Measurements from ENCODE around the gene NPAS3.
A peak's percentile ranks its signal among the peaks of the same experiment; 100 is the strongest.

Gene NPAS3

DNA sequence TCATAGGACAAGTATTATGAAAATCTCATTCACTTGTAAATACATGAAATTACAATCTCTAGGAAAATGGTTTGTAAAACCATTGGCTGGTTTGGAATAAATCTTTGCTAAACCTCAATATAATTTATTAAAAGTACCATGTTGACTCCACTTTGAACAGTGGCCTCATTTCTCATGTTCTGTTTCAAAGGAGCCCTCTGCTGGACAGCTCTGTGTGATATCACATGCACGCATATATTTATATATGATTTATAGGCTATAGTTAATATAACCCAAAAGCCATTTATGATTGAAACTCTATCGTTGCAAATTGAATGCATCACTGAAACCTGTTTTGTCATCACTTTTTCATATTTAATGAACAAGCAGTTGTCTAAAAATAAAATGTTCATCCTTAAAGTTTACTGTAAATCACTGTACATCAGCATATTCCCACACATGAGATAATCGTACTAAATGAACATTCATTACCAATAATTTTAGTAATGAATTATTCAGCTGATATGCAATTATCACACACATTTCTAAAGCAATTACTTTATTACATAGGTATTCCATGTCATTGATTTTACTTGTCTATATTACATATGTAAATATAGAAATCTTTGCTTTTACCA is 493.8 kb downstream of the NPAS3 start:
- DNase-seq (ENCODE audit: low spot score) = peak; percentile 13
- POLR2A ChIA-PET (ENCODE audit: low non-redundant PET) = no interaction called here
- CTCF ChIA-PET = interaction anchor here (0.6 kb wide), 3 partner anchors 188 to 1602 kb away, joined by 3 read pairs; no protein-coding TSS in a partner anchor
- H3K27ac ChIP-seq = no peak overlapping the region
- TF ChIP-seq, protein P1, sequence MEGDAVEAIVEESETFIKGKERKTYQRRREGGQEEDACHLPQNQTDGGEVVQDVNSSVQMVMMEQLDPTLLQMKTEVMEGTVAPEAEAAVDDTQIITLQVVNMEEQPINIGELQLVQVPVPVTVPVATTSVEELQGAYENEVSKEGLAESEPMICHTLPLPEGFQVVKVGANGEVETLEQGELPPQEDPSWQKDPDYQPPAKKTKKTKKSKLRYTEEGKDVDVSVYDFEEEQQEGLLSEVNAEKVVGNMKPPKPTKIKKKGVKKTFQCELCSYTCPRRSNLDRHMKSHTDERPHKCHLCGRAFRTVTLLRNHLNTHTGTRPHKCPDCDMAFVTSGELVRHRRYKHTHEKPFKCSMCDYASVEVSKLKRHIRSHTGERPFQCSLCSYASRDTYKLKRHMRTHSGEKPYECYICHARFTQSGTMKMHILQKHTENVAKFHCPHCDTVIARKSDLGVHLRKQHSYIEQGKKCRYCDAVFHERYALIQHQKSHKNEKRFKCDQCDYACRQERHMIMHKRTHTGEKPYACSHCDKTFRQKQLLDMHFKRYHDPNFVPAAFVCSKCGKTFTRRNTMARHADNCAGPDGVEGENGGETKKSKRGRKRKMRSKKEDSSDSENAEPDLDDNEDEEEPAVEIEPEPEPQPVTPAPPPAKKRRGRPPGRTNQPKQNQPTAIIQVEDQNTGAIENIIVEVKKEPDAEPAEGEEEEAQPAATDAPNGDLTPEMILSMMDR (conservative IDR thresholded peaks at IDR 0.05; ENCODE audit: low read depth) = peak; percentile 58

DNA sequence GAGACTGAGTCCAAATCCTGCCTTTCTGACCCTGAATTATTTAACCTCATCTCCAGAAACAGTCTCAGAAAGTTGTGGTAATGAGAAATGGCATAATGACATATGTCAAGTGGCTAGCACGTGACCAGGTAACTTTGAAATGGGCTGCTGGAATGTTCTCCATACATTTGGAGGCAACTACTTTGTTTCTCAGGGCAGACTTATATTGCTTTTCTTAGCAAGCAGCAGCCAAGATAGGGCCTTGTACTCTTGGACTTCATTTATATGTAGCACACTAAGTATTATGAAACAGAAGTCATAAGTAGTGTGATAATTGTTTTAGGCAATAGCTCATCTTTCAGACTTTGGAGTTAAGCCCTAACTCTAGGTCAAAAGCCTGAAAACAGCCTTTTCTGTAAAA is 494.7 kb downstream of the NPAS3 start:
- TF ChIP-seq, protein P1 (conservative IDR thresholded peaks at IDR 0.05; ENCODE audit: low read depth) = no peak
- H3K27ac ChIP-seq = no peak overlapping the region
- CTCF ChIA-PET = interaction anchor here (0.6 kb wide), 1 partner anchor 1602 kb away, joined by 3 read pairs; no protein-coding TSS in a partner anchor
- POLR2A ChIA-PET (ENCODE audit: low non-redundant PET) = no interaction called here
- DNase-seq (ENCODE audit: low spot score) = no peak

- TF ChIP-seq, protein P1 (conservative IDR thresholded peaks at IDR 0.05; ENCODE audit: low read depth) = no peak
- CTCF ChIA-PET = no interaction called here
- DNase-seq (ENCODE audit: low spot score) = peak; percentile 74
- no peak overlapping the region for H3K27ac ChIP-seq
- POLR2A ChIA-PET (ENCODE audit: low non-redundant PET) = no interaction called here
These were observed 497.4 kb downstream of the NPAS3 start for GRCh38 chr14:33435911-33436689.

DNA sequence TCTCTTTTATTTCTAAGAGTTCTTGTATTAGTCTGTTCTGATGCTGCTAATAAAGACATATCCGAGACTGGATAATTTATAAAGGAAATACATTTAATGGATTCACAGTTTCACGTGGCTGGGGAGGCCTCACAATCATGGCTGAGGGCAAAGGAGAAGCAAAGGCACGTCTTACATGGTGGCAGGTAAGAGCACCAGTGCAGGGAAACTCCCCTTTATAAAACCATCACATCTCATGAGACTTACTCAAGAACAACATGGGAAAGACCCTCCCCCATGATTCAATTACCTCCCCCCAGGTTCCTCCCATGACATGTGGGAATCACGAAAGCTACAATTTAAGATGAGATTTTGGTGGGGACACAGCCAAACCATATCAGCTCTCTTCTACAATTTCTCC is 503.0 kb downstream of the NPAS3 start:
- CTCF ChIA-PET = no interaction called here
- POLR2A ChIA-PET (ENCODE audit: low non-redundant PET) = no interaction called here
- DNase-seq (ENCODE audit: low spot score) = no peak
- no peak overlapping the region for H3K27ac ChIP-seq
- TF ChIP-seq, protein P1 (conservative IDR thresholded peaks at IDR 0.05; ENCODE audit: low read depth) = no peak

DNA sequence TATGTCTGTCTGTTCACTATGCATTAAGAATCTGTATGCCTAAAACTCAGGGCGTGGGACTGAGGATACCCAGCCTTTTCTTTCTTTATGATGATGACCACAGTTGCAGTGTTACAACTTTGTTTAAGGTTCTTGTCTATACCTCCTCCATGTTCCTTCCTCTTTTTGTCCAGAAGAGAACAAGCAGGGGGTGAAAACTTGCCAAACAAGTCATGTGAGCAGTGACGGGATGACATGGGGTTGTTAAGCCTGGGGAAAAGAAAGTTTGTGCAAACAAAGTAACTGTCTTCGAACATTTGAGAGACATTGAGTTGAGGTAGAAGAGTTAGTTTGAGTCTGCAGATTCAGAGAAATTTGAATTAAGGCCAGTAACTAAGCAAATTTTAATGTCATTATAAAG is 505.5 kb downstream of the NPAS3 start:
- no peak overlapping the region for H3K27ac ChIP-seq
- TF ChIP-seq, protein P1 (conservative IDR thresholded peaks at IDR 0.05; ENCODE audit: low read depth) = no peak
- ChIA-PET POLR2A (ENCODE audit: low non-redundant PET) (no interaction called here), CTCF (no interaction called here)
- DNase-seq (ENCODE audit: low spot score) = no peak

DNA sequence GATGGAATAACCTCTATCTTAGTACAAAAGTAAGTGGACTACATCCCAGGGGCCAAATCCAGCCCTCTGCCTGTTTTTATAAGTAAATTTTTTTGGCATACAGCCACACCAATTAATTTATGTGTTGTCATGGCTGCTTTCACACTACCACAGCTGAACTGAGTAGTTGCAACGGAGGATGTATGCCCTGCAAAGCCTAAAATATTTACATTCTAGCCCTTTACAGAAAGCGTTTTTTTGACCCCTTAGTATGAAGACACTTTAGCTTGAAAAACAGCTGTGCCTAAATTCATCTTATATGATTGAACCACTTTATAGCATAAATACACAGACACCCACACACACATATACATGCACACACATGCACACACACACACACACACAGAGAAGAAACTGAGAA is 510.6 kb downstream of the NPAS3 start:
- TF ChIP-seq, protein P1 (conservative IDR thresholded peaks at IDR 0.05; ENCODE audit: low read depth) = no peak
- H3K27ac ChIP-seq = no peak overlapping the region
- ChIA-PET CTCF (interaction anchor here (0.6 kb wide), 1 partner anchor 936 kb away, joined by 3 read pairs; no protein-coding TSS in a partner anchor), POLR2A (ENCODE audit: low non-redundant PET) (no interaction called here)
- DNase-seq (ENCODE audit: low spot score) = no peak

All from RWPE1 (cell line).